Activated CD8-positive, alpha-beta T cell treated with anti-CD3 and anti-CD28 coated beads for 36 hours (primary cell): Measurements from ENCODE around the gene ATPAF1. TPM values are rescaled to one million over a fixed set of nuclear protein-coding genes. Genes with fewer than 3 reads are reported as not detected.

Experiments
- ATAC-seq: fragments of 200-7000 bp; cut with Tn5 transposase; one replicate; pipeline ENCODE4 v1.10.0; 2021; ENCODE audit warnings: mild to moderate bottlenecking, moderate library complexity
- CTCF ChIA-PET: fragments of 350-600 bp; sonication (Branson Sonifier 250); formaldehyde crosslinking; loops from one replicate; lab custom pipeline; 2021; ENCODE audit warnings: antibody characterized with exemption; lab: Charles Lee
- POLR2A ChIA-PET: fragments of 350-600 bp; sonication (Branson Sonifier 250); formaldehyde crosslinking; loops from one replicate; lab custom pipeline; 2021; ENCODE audit warnings: antibody characterized with exemption; lab: Charles Lee
- DNase-seq: peaks from one replicate; pipeline ENCODE4 v3.0.0-alpha.2; 2020
- H3K27ac Mint-ChIP-seq: one replicate; pipeline ENCODE4 v1.8.0; 2021; ENCODE audit warnings: mild to moderate bottlenecking, mixed read lengths
- H3K27me3 Mint-ChIP-seq: one replicate; pipeline ENCODE4 v1.8.0; 2021; ENCODE audit warnings: mixed read lengths
- H3K36me3 Mint-ChIP-seq: one replicate; pipeline ENCODE4 v1.8.0; 2021; ENCODE audit warnings: low read depth, mixed read lengths
- H3K4me1 Mint-ChIP-seq: one replicate; pipeline ENCODE4 v1.8.0; 2021; ENCODE audit warnings: low read depth, mixed read lengths
- H3K4me3 Mint-ChIP-seq: one replicate; pipeline ENCODE4 v1.8.0; 2021; ENCODE audit warnings: mild to moderate bottlenecking, moderate library complexity, mixed read lengths
- H3K9me3 Mint-ChIP-seq: one replicate; pipeline ENCODE4 v1.8.0; 2021; ENCODE audit warnings: mixed read lengths
- CTCF ChIP-seq: fragments of 200-600 bp; IDR thresholded peaks from one replicate; pipeline ENCODE4 v1.8.0; 2022; ENCODE audit warnings: antibody characterized with exemption, mild to moderate bottlenecking
- intact Hi-C: fragments of 100-400 bp; cut with micrococcal nuclease; formaldehyde crosslinking; loops from one replicate; pipeline ENCODE4 v1.10.0; 2022
- total RNA-seq, 2 experiments: library from RNA; stranded (reverse); gene quantifications; one replicate each; pipeline ENCODE4 v1.2.3, GENCODE V29; 2021

ATPAF1 gene
- total RNA-seq, 2 experiments from 2014 or later: 40.3 to 41.8 TPM

DNA sequence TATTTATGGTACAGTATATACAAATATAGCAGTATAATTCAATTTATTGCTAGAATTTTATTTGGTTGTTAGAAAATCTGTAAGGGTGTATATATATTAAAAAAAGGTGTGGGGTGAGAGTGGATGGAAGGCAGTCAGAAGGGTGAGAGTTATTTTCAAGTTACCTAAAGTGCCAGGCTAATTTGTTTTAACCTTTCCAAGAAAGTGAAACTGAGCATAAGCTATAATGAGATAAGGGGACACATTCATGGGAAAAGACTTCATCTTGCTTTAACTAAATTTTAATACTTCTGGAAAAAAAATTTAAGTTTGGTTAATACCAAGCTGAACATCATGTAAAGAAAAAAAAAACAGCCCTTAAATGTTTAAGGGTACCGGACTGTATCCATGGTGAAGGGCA, 8.4 kb upstream of the ATPAF1 start:
- no peak for DNase-seq
- H3K27me3 Mint-ChIP-seq: no peaks in the 10 kb centered on the region
- H3K27ac Mint-ChIP-seq: peak overlapping the region; percentile 95
- TF ChIP-seq CTCF: no peak
- peaks cover 35% of the 10 kb centered on the region for H3K4me1 Mint-ChIP-seq
- no peak overlapping the region for H3K4me3 Mint-ChIP-seq
- intact Hi-C loops: no loop called here
- ATAC-seq: no peak
- peaks cover 42% of the 10 kb centered on the region for H3K36me3 Mint-ChIP-seq
- H3K9me3 Mint-ChIP-seq: no peaks in the 10 kb centered on the region
- ChIA-PET POLR2A (interaction anchor here (2.7 kb wide), 1 partner anchor 9 kb away, joined by 17 read pairs; the partner anchor contains the start of gene ATPAF1), CTCF (interaction anchor here (1.0 to 3.0 kb wide), 2 partner anchors 9 to 49 kb away, joined by 3 to 11 read pairs; partner anchors contain the start of gene ATPAF1)

- no peaks in the 10 kb centered on the region for H3K27me3 Mint-ChIP-seq
- intact Hi-C loops: no loop called here
- peak; percentile 74 for ATAC-seq
- no peak for TF ChIP-seq CTCF
- DNase-seq: no peak
- peak overlapping the region; percentile 95 for H3K27ac Mint-ChIP-seq
- H3K4me1 Mint-ChIP-seq: peaks cover 35% of the 10 kb centered on the region
- H3K9me3 Mint-ChIP-seq: no peaks in the 10 kb centered on the region
- POLR2A ChIA-PET: interaction anchor here (1.0 to 2.7 kb wide), 4 partner anchors 8 to 12 kb away, joined by 3 to 17 read pairs (median 4); partner anchors contain the start of gene ATPAF1
- CTCF ChIA-PET: interaction anchor here (0.7 to 1.4 kb wide), 3 partner anchors 15 to 143 kb away, joined by 3 to 4 read pairs (median 3); no protein-coding TSS in a partner anchor
- peaks cover 37% of the 10 kb centered on the region for H3K36me3 Mint-ChIP-seq
- H3K4me3 Mint-ChIP-seq: peak overlapping the region; percentile 17
Measured at GRCh38 chr1:46675549-46676314, 7.6 kb upstream of the ATPAF1 start.

DNA sequence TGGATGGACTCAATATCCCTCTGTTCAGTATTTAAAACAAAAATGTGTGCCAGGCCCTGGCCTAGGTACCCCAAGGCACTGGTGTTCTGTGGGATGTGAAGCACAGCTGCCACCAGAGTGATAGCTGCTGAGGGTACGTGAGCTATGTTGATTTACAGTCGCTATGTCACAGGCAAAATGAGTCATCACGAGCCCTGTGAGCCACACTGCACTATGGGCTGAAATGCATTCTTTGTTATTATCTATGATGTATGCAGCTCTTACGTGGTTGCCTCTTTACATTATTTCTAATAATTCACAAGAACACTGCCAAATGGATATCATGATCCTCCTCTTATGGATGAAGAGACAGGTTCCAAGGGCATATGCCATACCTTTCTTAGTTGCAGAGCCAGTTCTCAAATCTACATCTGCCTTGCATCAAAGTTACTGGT, 5.6 kb upstream of the ATPAF1 start:
- ChIA-PET CTCF (interaction anchor here (1.4 to 1.6 kb wide), 3 partner anchors 17 to 51 kb away, joined by 3 to 5 read pairs (median 4); no protein-coding TSS in a partner anchor), POLR2A (no interaction called here)
- no peaks in the 10 kb centered on the region for H3K9me3 Mint-ChIP-seq
- peak; percentile 83 for ATAC-seq
- TF ChIP-seq CTCF: no peak
- H3K36me3 Mint-ChIP-seq: peaks cover 22% of the 10 kb centered on the region
- peaks cover 35% of the 10 kb centered on the region for H3K4me1 Mint-ChIP-seq
- H3K27me3 Mint-ChIP-seq: no peaks in the 10 kb centered on the region
- intact Hi-C loops: no loop called here
- H3K4me3 Mint-ChIP-seq: no peak overlapping the region
- DNase-seq: peak; percentile 62
- peak overlapping the region; percentile 63 for H3K27ac Mint-ChIP-seq

DNA sequence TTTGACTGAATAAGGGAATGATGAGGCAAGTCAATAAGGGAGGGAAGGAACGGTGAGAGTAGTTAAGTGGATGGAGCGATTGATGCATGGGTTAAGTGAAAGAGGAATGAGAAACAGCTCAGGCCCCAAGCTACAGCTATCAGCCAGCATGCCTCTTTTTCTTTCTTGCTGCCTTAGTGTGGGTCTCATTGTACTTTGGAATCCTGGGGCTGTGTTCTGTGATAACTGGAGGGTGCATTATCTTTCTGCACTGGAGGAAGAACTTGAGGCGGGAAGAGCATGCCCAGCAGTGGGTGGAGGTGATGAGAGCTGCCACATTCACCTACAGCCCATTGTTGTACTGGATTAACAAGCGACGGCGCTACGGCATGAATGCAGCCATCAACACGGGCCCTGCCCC, 4.5 kb upstream of the ATPAF1 start:
- ChIA-PET CTCF (interaction anchor here (1.6 kb wide), 1 partner anchor 18 kb away, joined by 4 read pairs; no protein-coding TSS in a partner anchor), POLR2A (interaction anchor here (1.1 kb wide), 1 partner anchor 15 kb away, joined by 3 read pairs; no protein-coding TSS in a partner anchor)
- intact Hi-C loops: no loop called here
- Mint-ChIP-seq H3K4me3 (no peak overlapping the region), H3K4me1 (peaks cover 35% of the 10 kb centered on the region), H3K36me3 (peaks cover 19% of the 10 kb centered on the region), H3K27me3 (no peaks in the 10 kb centered on the region), H3K9me3 (no peaks in the 10 kb centered on the region), H3K27ac (peak overlapping the region; percentile 7)
- no peak for ATAC-seq
- TF ChIP-seq CTCF: no peak
- no peak for DNase-seq

- Mint-ChIP-seq H3K4me3 (no peak within 1 kb of the TSS), H3K27ac (peak within 1 kb of the TSS; percentile 7), H3K27me3 (no peaks in the 10 kb centered on the region), H3K4me1 (peaks cover 36% of the 10 kb centered on the region), H3K9me3 (no peaks in the 10 kb centered on the region), H3K36me3 (peaks cover 10% of the 10 kb centered on the region)
- CTCF ChIA-PET: no interaction called here
- no peak for TF ChIP-seq CTCF
- ATAC-seq (no peak), DNase-seq (no peak)
- intact Hi-C loops: no loop called here
- POLR2A ChIA-PET: no interaction called here
Measured at GRCh38 chr1:46671554-46671953, 3.4 kb upstream of the ATPAF1 start, which contains the start of gene TEX38. Gene TEX38 (plus strand): TSS chr1:46671854. CDS start chr1:46671935, 81 bp downstream.
